HEK293 (cell line): Measurements from ENCODE around the gene MIEN1.

Experiments used
- CTCF ChIA-PET: fragments of 350-600 bp; formaldehyde crosslinking; extraction: SDS; loops from one replicate; lab custom pipeline; 2021; ENCODE audit warnings: antibody characterized with exemption; lab: Yijun Ruan, JAX
- POLR2A ChIA-PET: fragments of 300-600 bp; formaldehyde crosslinking; extraction: SDS; loops from one replicate; lab custom pipeline; 2020; ENCODE audit warnings: antibody characterized with exemption, inconsistent platforms; lab: Yijun Ruan, JAX
- H3K27ac ChIP-seq: fragments of 200-500 bp; sonication (Bioruptor generic); 2 replicates; pipeline ENCODE4 v1.5.1; 2014; ENCODE audit warnings: low read depth, low read length, control low read depth, inconsistent platforms; ENCODE audit errors: extremely low read depth
- H3K36me3 ChIP-seq, 2 experiments: fragments of 200-500 bp in 1 of 2; sonication (Bioruptor generic) in 1 of 2; 1 replicate in 1 of 2; 2 replicates in 1 of 2; pipeline ENCODE4 v1.5.1; 2014 to 2017; ENCODE audit warnings: inconsistent platforms in 2 of 2, low read length in 2 of 2; ENCODE audit not compliant: control insufficient read depth in 2 of 2, insufficient read depth in 1 of 2
- H3K4me1 ChIP-seq: fragments of 200-500 bp; sonication (Bioruptor generic); 2 replicates; pipeline ENCODE4 v1.5.1; 2014; ENCODE audit warnings: mild to moderate bottlenecking, low read length, inconsistent platforms; ENCODE audit not compliant: control insufficient read depth, insufficient read depth
- H3K4me3 ChIP-seq: 2 replicates; pipeline ENCODE4 v1.5.1; 2011; ENCODE audit warnings: low read depth, mild to moderate bottlenecking, control low read depth, low read length, moderate library complexity
- H3K9me3 ChIP-seq: fragments of 200-500 bp; sonication (Bioruptor generic); 2 replicates; pipeline ENCODE4 v1.5.1; 2014; ENCODE audit warnings: low read depth, low read length, inconsistent platforms; ENCODE audit not compliant: control insufficient read depth, insufficient read depth
- BCL6B ChIP-seq: fragments of 450-650 bp; formaldehyde crosslinking; IDR thresholded peaks from 2 replicates; pipeline ENCODE4 v1.5.1; 2017; ENCODE audit warnings: missing biosample characterization, missing genetic modification characterization
- EGR2 ChIP-seq: fragments of 450-650 bp; formaldehyde crosslinking; IDR thresholded peaks from 2 replicates; pipeline ENCODE4 v1.5.1; 2016; ENCODE audit warnings: low read depth, missing biosample characterization, missing genetic modification characterization
- GLIS2 ChIP-seq: fragments of 450-650 bp; formaldehyde crosslinking; IDR thresholded peaks from 2 replicates; pipeline ENCODE4 v1.5.1; 2016; ENCODE audit warnings: missing biosample characterization, missing genetic modification characterization
- HOXA7 ChIP-seq: sonication (generic); formaldehyde crosslinking; IDR thresholded peaks from 2 replicates; pipeline ENCODE4 v1.8.1; 2022; ENCODE audit warnings: missing genetic modification reagents, borderline replicate concordance
- HOXD13 ChIP-seq: sonication (generic); formaldehyde crosslinking; IDR thresholded peaks from 2 replicates; pipeline ENCODE4 v1.8.0; 2022; ENCODE audit warnings: missing genetic modification reagents, borderline replicate concordance
- KLF1 ChIP-seq: fragments of 450-650 bp; formaldehyde crosslinking; IDR thresholded peaks from 2 replicates; pipeline ENCODE4 v1.5.1; 2016; ENCODE audit warnings: missing biosample characterization, missing genetic modification characterization
- PATZ1 ChIP-seq: fragments of 450-650 bp; formaldehyde crosslinking; IDR thresholded peaks from 2 replicates; pipeline ENCODE4 v1.5.1; 2016; ENCODE audit warnings: missing biosample characterization, missing genetic modification characterization
- TCF7L2 ChIP-seq: IDR thresholded peaks from 2 replicates; pipeline ENCODE4 v1.6.1; 2011; ENCODE audit warnings: low read depth, mild to moderate bottlenecking, inconsistent platforms, low read length, moderate library complexity, borderline replicate concordance
- YY2 ChIP-seq: fragments of 450-650 bp; formaldehyde crosslinking; IDR thresholded peaks from 2 replicates; pipeline ENCODE4 v1.5.1; 2016; ENCODE audit warnings: missing biosample characterization, missing genetic modification characterization
- ZFP41 ChIP-seq: fragments of 450-650 bp; formaldehyde crosslinking; IDR thresholded peaks from 2 replicates; pipeline ENCODE4 v1.5.1; 2016; ENCODE audit warnings: missing biosample characterization, missing genetic modification characterization, borderline replicate concordance
- ZNF121 ChIP-seq: fragments of 450-650 bp; formaldehyde crosslinking; IDR thresholded peaks from 2 replicates; pipeline ENCODE4 v1.5.1; 2016; ENCODE audit warnings: missing biosample characterization, missing genetic modification characterization
- ZNF48 ChIP-seq: fragments of 450-650 bp; formaldehyde crosslinking; IDR thresholded peaks from 2 replicates; pipeline ENCODE4 v1.5.1; 2016; ENCODE audit warnings: missing biosample characterization, missing genetic modification characterization
- ZNF660 ChIP-seq: fragments of 450-650 bp; IDR thresholded peaks from 2 replicates; pipeline ENCODE4 v1.5.1; 2018; ENCODE audit warnings: missing biosample characterization, mild to moderate bottlenecking, missing genetic modification characterization
- ZNF747 ChIP-seq: fragments of 450-650 bp; formaldehyde crosslinking; IDR thresholded peaks from 2 replicates; pipeline ENCODE4 v1.5.1; 2016; ENCODE audit warnings: missing biosample characterization, missing genetic modification characterization
- ZNF777 ChIP-seq: fragments of 450-650 bp; formaldehyde crosslinking; IDR thresholded peaks from 2 replicates; pipeline ENCODE4 v1.5.1; 2017; ENCODE audit warnings: missing biosample characterization, missing genetic modification characterization, borderline replicate concordance
- ZSCAN30 ChIP-seq: fragments of 450-650 bp; IDR thresholded peaks from 2 replicates; pipeline ENCODE4 v1.5.1; 2018; ENCODE audit warnings: missing biosample characterization, mild to moderate bottlenecking, missing genetic modification characterization, moderate library complexity
- ZXDB ChIP-seq: fragments of 450-650 bp; formaldehyde crosslinking; IDR thresholded peaks from 2 replicates; pipeline ENCODE4 v1.5.1; 2016; ENCODE audit warnings: missing biosample characterization, missing genetic modification characterization
- TF ChIP-seq, protein P1 (sequence below): fragments of 450-650 bp; formaldehyde crosslinking; IDR thresholded peaks from 2 replicates; pipeline ENCODE4 v1.5.1; 2016; ENCODE audit warnings: missing biosample characterization, missing genetic modification characterization

Gene MIEN1

GRCh38 chr17:39754161-39754957 is 24.0 kb upstream of the MIEN1 start (continued):
- TF ChIP-seq, protein P1, sequence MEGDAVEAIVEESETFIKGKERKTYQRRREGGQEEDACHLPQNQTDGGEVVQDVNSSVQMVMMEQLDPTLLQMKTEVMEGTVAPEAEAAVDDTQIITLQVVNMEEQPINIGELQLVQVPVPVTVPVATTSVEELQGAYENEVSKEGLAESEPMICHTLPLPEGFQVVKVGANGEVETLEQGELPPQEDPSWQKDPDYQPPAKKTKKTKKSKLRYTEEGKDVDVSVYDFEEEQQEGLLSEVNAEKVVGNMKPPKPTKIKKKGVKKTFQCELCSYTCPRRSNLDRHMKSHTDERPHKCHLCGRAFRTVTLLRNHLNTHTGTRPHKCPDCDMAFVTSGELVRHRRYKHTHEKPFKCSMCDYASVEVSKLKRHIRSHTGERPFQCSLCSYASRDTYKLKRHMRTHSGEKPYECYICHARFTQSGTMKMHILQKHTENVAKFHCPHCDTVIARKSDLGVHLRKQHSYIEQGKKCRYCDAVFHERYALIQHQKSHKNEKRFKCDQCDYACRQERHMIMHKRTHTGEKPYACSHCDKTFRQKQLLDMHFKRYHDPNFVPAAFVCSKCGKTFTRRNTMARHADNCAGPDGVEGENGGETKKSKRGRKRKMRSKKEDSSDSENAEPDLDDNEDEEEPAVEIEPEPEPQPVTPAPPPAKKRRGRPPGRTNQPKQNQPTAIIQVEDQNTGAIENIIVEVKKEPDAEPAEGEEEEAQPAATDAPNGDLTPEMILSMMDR: peak; percentile 95
- no peak for TF ChIP-seq ZNF121 (tag by site-specific recombination)
- peak; percentile 98 for TF ChIP-seq GLIS2 (tag by site-specific recombination)
- TF ChIP-seq HOXA7 (CRISPR knock-in tag): no peak
- peak; percentile 81 for TF ChIP-seq EGR2 (tag by site-specific recombination)

DNA sequence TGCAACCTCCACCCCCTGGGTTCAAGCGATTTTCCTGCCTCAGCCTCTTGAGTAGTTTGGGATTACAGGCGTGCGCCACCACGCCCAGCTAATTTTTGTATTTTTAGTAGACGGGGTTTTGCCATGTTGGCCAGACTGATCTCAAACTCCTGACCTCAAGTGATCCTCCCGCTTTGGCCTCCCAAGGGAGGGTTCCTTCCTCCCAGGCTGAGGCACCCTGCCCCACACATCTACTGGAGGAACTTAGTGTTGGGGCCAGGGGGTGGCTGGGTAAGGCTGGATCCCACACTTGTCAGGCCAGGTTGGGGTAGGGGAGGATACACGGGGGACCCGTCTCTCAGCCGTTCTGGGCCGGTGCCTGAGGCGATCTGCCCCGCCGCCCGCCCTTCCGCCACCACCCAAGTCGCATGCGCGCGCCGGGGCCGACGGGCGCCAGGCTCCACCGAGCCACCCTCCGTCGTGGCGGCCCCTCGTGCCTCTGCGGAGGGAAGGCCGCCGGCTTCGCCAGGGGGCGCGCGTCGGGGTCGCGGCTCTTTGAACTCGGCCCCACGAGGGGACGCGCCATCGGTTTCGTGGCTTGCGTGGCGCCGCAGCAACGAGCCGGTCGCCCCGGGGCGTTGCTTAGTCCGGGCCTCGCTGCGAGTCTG is 23.3 kb upstream of the MIEN1 start:
- TF ChIP-seq ZNF747: no peak
- TF ChIP-seq HOXD13 (CRISPR knock-in tag): no peak
- no peak for TF ChIP-seq ZXDB (tag by site-specific recombination)
- TF ChIP-seq YY2 (tag by site-specific recombination): no peak
- TF ChIP-seq PATZ1 (tag by site-specific recombination): no peak
- no peak for TF ChIP-seq ZFP41
- TF ChIP-seq BCL6B (tag by site-specific recombination): no peak
- TF ChIP-seq KLF1 (tag by site-specific recombination): peak; percentile 17; the same call in 1 of the 2 replicates
- TF ChIP-seq ZNF48 (tag by site-specific recombination): no peak
- TF ChIP-seq ZNF660: no peak
- TF ChIP-seq ZSCAN30 (tag by site-specific recombination): no peak
- TF ChIP-seq ZNF777 (tag by site-specific recombination): peak; percentile 57; the same call in 1 of the 2 replicates
- TF ChIP-seq TCF7L2: peak; percentile 83; the same call in 1 of the 2 replicates
- POLR2A ChIA-PET: interaction anchor here (1.0 to 2.3 kb wide), 5 partner anchors 14 to 82 kb away, joined by 3 to 8 read pairs (median 4); partner anchors contain the start of genes ERBB2 and MIEN1

More for the DNA sequence above, 23.3 kb upstream of the MIEN1 start:
- Histone ChIP-seq H3K9me3 (no peaks in the 10 kb centered on the region), H3K36me3 (no peaks in the 10 kb centered on the region), H3K4me3 (peak overlapping the region; percentile 50), H3K27ac (peak overlapping the region; percentile 87), H3K4me1 (peaks cover 4% of the 10 kb centered on the region; the same call in 1 of the 2 replicates)
- CTCF ChIA-PET: interaction anchor here (0.6 to 10.1 kb wide), 25 partner anchors 9 to 518 kb away, joined by 3 to 140 read pairs (median 4); partner anchors contain the start of genes MIEN1, PNMT and PPP1R1B
